WTC11 (cell line): Measurements from ENCODE around the gene LRRC3C. TPM values are rescaled to one million over a fixed set of nuclear protein-coding genes. Genes with fewer than 3 reads are reported as not detected.

Experiments used
- ATAC-seq: fragments of 200-7000 bp; cut with Tn5 transposase; 2 replicates; pipeline ENCODE4 v1.10.0; 2021; ENCODE audit warnings: mild to moderate bottlenecking, moderate library complexity
- CTCF ChIA-PET: fragments of 300-600 bp; sonication (Branson Sonifier 250); formaldehyde crosslinking; loops from one replicate; lab custom pipeline; 2021; ENCODE audit warnings: antibody characterized with exemption; lab: Charles Lee
- POLR2A ChIA-PET: fragments of 350-600 bp; sonication (Branson Sonifier 250); formaldehyde crosslinking; loops from one replicate; lab custom pipeline; 2021; ENCODE audit warnings: antibody characterized with exemption; lab: Charles Lee
- DNase-seq: peaks from one replicate; pipeline ENCODE4 v3.0.0; 2021; ENCODE audit warnings: low spot score
- H3K27ac Mint-ChIP-seq: 2 replicates; pipeline ENCODE4 v1.8.0; 2021; ENCODE audit warnings: mixed read lengths
- H3K27me3 Mint-ChIP-seq: 2 replicates; pipeline ENCODE4 v1.8.0; 2021; ENCODE audit warnings: low read depth, mild to moderate bottlenecking, moderate library complexity, mixed read lengths
- H3K36me3 Mint-ChIP-seq: 2 replicates; pipeline ENCODE4 v1.8.0; 2021; ENCODE audit warnings: mixed read lengths
- H3K4me1 Mint-ChIP-seq: 2 replicates; pipeline ENCODE4 v1.8.0; 2022; ENCODE audit warnings: mixed read lengths
- H3K4me3 Mint-ChIP-seq: 2 replicates; pipeline ENCODE4 v1.8.0; 2021; ENCODE audit warnings: mild to moderate bottlenecking, moderate library complexity, mixed read lengths
- H3K9me3 Mint-ChIP-seq: 2 replicates; pipeline ENCODE4 v1.8.0; 2021; ENCODE audit warnings: mixed read lengths
- EMX1 ChIP-seq: fragments of 250-450 bp; sonication (Bioruptor Pico); IDR thresholded peaks from 2 replicates; pipeline ENCODE4 v1.8.0; 2021; ENCODE audit warnings: mild to moderate bottlenecking
- ETV6 ChIP-seq: sonication (generic); formaldehyde crosslinking; IDR thresholded peaks from 2 replicates; pipeline ENCODE4 v1.8.1; 2022; ENCODE audit warnings: mild to moderate bottlenecking, missing genetic modification reagents
- NFE2L1 ChIP-seq: sonication (generic); formaldehyde crosslinking; IDR thresholded peaks from 2 replicates; pipeline ENCODE4 v1.8.1; 2023; ENCODE audit warnings: missing genetic modification reagents
- NFYB ChIP-seq: sonication (generic); formaldehyde crosslinking; conservative IDR thresholded peaks from 2 replicates; pipeline ENCODE4 v1.8.0; 2022; ENCODE audit warnings: low read depth, missing genetic modification reagents
- NR1H2 ChIP-seq: sonication (generic); formaldehyde crosslinking; IDR thresholded peaks from 2 replicates; pipeline ENCODE4 v1.9.0; 2021; ENCODE audit warnings: mild to moderate bottlenecking, moderate library complexity, missing genetic modification reagents
- NR2C2 ChIP-seq: sonication (generic); formaldehyde crosslinking; IDR thresholded peaks from 2 replicates; pipeline ENCODE4 v1.8.0; 2022; ENCODE audit warnings: mild to moderate bottlenecking, missing genetic modification reagents
- OVOL2 ChIP-seq: fragments of 250-450 bp; sonication (Bioruptor Pico); IDR thresholded peaks from 2 replicates; pipeline ENCODE4 v1.9.0; 2021; ENCODE audit warnings: mild to moderate bottlenecking, borderline replicate concordance
- ZNF121 ChIP-seq: sonication (generic); formaldehyde crosslinking; IDR thresholded peaks from 2 replicates; pipeline ENCODE4 v1.8.0; 2023; ENCODE audit warnings: missing genetic modification reagents
- ZNF138 ChIP-seq: sonication (generic); formaldehyde crosslinking; conservative IDR thresholded peaks from 2 replicates; pipeline ENCODE4 v1.8.1; 2022; ENCODE audit warnings: mild to moderate bottlenecking, moderate library complexity, missing genetic modification reagents
- ZNF263 ChIP-seq: sonication (generic); formaldehyde crosslinking; IDR thresholded peaks from 2 replicates; pipeline ENCODE4 v1.8.1; 2022; ENCODE audit warnings: low read depth, mild to moderate bottlenecking, moderate library complexity, missing genetic modification reagents
- ZNF671 ChIP-seq: fragments of 250-450 bp; sonication (Bioruptor Pico); IDR thresholded peaks from 2 replicates; pipeline ENCODE4 v1.8.0; 2021; ENCODE audit warnings: mild to moderate bottlenecking
- total RNA-seq: library from RNA; stranded (reverse); gene quantifications from 3 replicates; pipeline ENCODE4 v1.2.3, GENCODE V29; 2021
- TF ChIP-seq, protein P1 (sequence below): sonication (generic); formaldehyde crosslinking; IDR thresholded peaks from 2 replicates; pipeline ENCODE4 v1.8.0; 2023; ENCODE audit warnings: mild to moderate bottlenecking, missing genetic modification reagents
- TF ChIP-seq, protein P2 (sequence below): sonication (generic); formaldehyde crosslinking; IDR thresholded peaks from 2 replicates; pipeline ENCODE4 v1.8.0; 2022; ENCODE audit warnings: mild to moderate bottlenecking, missing genetic modification reagents
- TF ChIP-seq, protein P3 (sequence below): sonication (generic); formaldehyde crosslinking; IDR thresholded peaks from 2 replicates; pipeline ENCODE4 v1.8.1; 2023; ENCODE audit warnings: mild to moderate bottlenecking, missing genetic modification reagents, borderline replicate concordance
- TF ChIP-seq, protein P4 (sequence below): sonication (generic); formaldehyde crosslinking; IDR thresholded peaks from 2 replicates; pipeline ENCODE4 v1.8.1; 2023; ENCODE audit warnings: mild to moderate bottlenecking, missing genetic modification reagents
- TF ChIP-seq, protein P5 (sequence below): sonication (generic); formaldehyde crosslinking; IDR thresholded peaks from 2 replicates; pipeline ENCODE4 v1.8.0; 2022; ENCODE audit warnings: mild to moderate bottlenecking, missing genetic modification reagents
- TF ChIP-seq, protein P6 (sequence below): fragments of 250-450 bp; sonication (Bioruptor Pico); IDR thresholded peaks from 2 replicates; pipeline ENCODE4 v1.8.0; 2021; ENCODE audit warnings: mild to moderate bottlenecking
- TF ChIP-seq, protein P7 (sequence below): sonication (generic); formaldehyde crosslinking; IDR thresholded peaks from 2 replicates; pipeline ENCODE4 v1.8.1; 2022; ENCODE audit warnings: low read depth, mild to moderate bottlenecking, moderate library complexity, missing genetic modification reagents, borderline replicate concordance
- TF ChIP-seq, protein P8 (sequence below): sonication (generic); formaldehyde crosslinking; IDR thresholded peaks from 2 replicates; pipeline ENCODE4 v1.8.1; 2023; ENCODE audit warnings: mild to moderate bottlenecking, missing genetic modification reagents, moderate library complexity

The LRRC3C gene
- total RNA-seq, 1 experiment from 2014 or later: not detected

DNA sequence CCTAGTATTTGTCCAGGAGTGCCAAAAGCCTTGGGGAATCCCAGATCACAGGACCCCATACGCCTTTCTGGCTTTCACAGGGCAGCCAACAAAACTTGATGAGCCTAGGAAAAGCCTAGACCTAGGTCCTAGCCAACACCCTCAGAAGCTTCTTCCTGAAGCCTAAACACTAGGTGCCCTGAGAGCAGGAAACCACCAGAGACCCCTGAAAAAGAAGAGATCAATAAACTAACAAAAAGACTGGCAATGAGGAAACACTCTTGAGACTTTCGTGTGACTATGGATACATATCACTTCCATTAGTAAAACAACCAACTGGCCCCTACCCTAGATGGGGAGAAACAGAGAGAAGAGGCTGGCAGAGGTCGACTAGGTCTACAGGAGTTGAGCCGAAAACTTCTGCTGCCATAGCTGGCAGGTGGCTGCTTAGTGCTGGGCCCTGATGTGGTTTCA is 1.4 kb upstream of the LRRC3C start:
- CTCF ChIA-PET: interaction anchor here (1.0 to 2.4 kb wide), 2 partner anchors 33 to 54 kb away, joined by 4 to 8 read pairs; partner anchors contain the start of gene PSMD3
- Mint-ChIP-seq H3K9me3 (no peaks in the 10 kb centered on the region), H3K36me3 (peaks cover 13% of the 10 kb centered on the region), H3K27ac (no peak overlapping the region), H3K27me3 (peaks cover 4% of the 10 kb centered on the region; the same call in 1 of the 2 replicates), H3K4me3 (peak overlapping the region; percentile 82), H3K4me1 (peaks cover 38% of the 10 kb centered on the region)
- DNase-seq (no peak), ATAC-seq (no peak)
- TF ChIP-seq, protein P1, sequence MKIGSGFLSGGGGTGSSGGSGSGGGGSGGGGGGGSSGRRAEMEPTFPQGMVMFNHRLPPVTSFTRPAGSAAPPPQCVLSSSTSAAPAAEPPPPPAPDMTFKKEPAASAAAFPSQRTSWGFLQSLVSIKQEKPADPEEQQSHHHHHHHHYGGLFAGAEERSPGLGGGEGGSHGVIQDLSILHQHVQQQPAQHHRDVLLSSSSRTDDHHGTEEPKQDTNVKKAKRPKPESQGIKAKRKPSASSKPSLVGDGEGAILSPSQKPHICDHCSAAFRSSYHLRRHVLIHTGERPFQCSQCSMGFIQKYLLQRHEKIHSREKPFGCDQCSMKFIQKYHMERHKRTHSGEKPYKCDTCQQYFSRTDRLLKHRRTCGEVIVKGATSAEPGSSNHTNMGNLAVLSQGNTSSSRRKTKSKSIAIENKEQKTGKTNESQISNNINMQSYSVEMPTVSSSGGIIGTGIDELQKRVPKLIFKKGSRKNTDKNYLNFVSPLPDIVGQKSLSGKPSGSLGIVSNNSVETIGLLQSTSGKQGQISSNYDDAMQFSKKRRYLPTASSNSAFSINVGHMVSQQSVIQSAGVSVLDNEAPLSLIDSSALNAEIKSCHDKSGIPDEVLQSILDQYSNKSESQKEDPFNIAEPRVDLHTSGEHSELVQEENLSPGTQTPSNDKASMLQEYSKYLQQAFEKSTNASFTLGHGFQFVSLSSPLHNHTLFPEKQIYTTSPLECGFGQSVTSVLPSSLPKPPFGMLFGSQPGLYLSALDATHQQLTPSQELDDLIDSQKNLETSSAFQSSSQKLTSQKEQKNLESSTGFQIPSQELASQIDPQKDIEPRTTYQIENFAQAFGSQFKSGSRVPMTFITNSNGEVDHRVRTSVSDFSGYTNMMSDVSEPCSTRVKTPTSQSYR: no peak
- TF ChIP-seq, protein P2, sequence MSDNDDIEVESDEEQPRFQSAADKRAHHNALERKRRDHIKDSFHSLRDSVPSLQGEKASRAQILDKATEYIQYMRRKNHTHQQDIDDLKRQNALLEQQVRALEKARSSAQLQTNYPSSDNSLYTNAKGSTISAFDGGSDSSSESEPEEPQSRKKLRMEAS (CRISPR knock-in tag): no peak
- TF ChIP-seq EMX1 (CRISPR knock-in tag) (no peak), ETV6 (CRISPR knock-in tag) (no peak), NFE2L1 (CRISPR knock-in tag) (no peak), ZNF671 (CRISPR knock-in tag) (no peak)
- TF ChIP-seq, protein P3, sequence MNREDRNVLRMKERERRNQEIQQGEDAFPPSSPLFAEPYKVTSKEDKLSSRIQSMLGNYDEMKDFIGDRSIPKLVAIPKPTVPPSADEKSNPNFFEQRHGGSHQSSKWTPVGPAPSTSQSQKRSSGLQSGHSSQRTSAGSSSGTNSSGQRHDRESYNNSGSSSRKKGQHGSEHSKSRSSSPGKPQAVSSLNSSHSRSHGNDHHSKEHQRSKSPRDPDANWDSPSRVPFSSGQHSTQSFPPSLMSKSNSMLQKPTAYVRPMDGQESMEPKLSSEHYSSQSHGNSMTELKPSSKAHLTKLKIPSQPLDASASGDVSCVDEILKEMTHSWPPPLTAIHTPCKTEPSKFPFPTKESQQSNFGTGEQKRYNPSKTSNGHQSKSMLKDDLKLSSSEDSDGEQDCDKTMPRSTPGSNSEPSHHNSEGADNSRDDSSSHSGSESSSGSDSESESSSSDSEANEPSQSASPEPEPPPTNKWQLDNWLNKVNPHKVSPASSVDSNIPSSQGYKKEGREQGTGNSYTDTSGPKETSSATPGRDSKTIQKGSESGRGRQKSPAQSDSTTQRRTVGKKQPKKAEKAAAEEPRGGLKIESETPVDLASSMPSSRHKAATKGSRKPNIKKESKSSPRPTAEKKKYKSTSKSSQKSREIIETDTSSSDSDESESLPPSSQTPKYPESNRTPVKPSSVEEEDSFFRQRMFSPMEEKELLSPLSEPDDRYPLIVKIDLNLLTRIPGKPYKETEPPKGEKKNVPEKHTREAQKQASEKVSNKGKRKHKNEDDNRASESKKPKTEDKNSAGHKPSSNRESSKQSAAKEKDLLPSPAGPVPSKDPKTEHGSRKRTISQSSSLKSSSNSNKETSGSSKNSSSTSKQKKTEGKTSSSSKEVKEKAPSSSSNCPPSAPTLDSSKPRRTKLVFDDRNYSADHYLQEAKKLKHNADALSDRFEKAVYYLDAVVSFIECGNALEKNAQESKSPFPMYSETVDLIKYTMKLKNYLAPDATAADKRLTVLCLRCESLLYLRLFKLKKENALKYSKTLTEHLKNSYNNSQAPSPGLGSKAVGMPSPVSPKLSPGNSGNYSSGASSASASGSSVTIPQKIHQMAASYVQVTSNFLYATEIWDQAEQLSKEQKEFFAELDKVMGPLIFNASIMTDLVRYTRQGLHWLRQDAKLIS (CRISPR knock-in tag): no peak
- TF ChIP-seq, protein P4, sequence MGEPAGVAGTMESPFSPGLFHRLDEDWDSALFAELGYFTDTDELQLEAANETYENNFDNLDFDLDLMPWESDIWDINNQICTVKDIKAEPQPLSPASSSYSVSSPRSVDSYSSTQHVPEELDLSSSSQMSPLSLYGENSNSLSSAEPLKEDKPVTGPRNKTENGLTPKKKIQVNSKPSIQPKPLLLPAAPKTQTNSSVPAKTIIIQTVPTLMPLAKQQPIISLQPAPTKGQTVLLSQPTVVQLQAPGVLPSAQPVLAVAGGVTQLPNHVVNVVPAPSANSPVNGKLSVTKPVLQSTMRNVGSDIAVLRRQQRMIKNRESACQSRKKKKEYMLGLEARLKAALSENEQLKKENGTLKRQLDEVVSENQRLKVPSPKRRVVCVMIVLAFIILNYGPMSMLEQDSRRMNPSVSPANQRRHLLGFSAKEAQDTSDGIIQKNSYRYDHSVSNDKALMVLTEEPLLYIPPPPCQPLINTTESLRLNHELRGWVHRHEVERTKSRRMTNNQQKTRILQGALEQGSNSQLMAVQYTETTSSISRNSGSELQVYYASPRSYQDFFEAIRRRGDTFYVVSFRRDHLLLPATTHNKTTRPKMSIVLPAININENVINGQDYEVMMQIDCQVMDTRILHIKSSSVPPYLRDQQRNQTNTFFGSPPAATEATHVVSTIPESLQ: no peak
- POLR2A ChIA-PET: interaction anchor here (0.5 to 1.9 kb wide), 3 partner anchors 27 to 54 kb away, joined by 3 to 6 read pairs (median 4); partner anchors contain the start of gene PSMD3

DNA sequence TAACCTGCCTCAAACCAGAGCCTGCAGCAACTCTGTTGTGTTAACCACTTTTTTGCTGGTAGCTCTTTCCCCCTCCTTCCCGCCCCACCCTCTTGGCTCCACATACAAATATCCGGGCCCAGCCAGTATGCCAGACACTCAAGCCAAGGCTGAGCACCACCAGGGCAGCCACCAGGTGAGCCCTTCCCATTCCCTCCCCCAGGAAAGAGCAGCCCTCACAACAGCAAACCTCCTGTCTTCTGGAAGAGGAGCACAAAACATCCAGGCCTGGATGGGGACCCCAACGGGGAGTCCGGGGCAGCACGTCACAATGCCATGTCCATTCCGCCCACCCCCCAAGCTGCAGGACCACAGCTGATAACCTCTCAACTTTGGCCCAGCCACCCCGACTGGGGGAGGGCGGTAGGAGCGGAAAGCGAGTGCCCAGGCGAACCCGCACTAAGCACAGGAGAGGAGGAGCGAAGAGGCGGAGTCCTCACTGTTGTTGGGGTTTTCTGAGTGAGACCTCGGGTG is 888 bp upstream of the LRRC3C start:
- no peaks in the 10 kb centered on the region for H3K9me3 Mint-ChIP-seq
- ChIA-PET CTCF (interaction anchor here (1.0 to 2.4 kb wide), 5 partner anchors 15 to 91 kb away, joined by 3 to 8 read pairs (median 4); partner anchors contain the start of gene PSMD3), POLR2A (interaction anchor here (0.5 to 1.9 kb wide), 4 partner anchors 27 to 85 kb away, joined by 3 to 6 read pairs (median 4); partner anchors contain the start of gene PSMD3)
- DNase-seq (peak; percentile 58), ATAC-seq (peak; percentile 34)
- H3K27ac Mint-ChIP-seq: peak overlapping the region; percentile 41; the same call in 1 of the 2 replicates
- no peak for TF ChIP-seq OVOL2 (CRISPR knock-in tag)
- no peak for TF ChIP-seq ZNF263 (CRISPR knock-in tag)
- TF ChIP-seq NR2C2 (CRISPR knock-in tag): peak; percentile 68
- TF ChIP-seq NFYB (CRISPR knock-in tag): no peak
- TF ChIP-seq ZNF138 (CRISPR knock-in tag): no peak
- TF ChIP-seq, protein P5, sequence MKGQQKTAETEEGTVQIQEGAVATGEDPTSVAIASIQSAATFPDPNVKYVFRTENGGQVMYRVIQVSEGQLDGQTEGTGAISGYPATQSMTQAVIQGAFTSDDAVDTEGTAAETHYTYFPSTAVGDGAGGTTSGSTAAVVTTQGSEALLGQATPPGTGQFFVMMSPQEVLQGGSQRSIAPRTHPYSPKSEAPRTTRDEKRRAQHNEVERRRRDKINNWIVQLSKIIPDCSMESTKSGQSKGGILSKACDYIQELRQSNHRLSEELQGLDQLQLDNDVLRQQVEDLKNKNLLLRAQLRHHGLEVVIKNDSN (CRISPR knock-in tag): no peak
- TF ChIP-seq, protein P6, sequence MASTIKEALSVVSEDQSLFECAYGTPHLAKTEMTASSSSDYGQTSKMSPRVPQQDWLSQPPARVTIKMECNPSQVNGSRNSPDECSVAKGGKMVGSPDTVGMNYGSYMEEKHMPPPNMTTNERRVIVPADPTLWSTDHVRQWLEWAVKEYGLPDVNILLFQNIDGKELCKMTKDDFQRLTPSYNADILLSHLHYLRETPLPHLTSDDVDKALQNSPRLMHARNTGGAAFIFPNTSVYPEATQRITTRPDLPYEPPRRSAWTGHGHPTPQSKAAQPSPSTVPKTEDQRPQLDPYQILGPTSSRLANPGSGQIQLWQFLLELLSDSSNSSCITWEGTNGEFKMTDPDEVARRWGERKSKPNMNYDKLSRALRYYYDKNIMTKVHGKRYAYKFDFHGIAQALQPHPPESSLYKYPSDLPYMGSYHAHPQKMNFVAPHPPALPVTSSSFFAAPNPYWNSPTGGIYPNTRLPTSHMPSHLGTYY (CRISPR knock-in tag): no peak
- TF ChIP-seq, protein P7, sequence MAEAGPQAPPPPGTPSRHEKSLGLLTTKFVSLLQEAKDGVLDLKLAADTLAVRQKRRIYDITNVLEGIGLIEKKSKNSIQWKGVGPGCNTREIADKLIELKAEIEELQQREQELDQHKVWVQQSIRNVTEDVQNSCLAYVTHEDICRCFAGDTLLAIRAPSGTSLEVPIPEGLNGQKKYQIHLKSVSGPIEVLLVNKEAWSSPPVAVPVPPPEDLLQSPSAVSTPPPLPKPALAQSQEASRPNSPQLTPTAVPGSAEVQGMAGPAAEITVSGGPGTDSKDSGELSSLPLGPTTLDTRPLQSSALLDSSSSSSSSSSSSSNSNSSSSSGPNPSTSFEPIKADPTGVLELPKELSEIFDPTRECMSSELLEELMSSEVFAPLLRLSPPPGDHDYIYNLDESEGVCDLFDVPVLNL: 0 out of 2 replicates have a peak, but pooled peaks have one; percentile 34
- no peak for TF ChIP-seq ZNF121 (CRISPR knock-in tag)
- no peak for TF ChIP-seq NR1H2 (CRISPR knock-in tag)
- TF ChIP-seq, protein P8, sequence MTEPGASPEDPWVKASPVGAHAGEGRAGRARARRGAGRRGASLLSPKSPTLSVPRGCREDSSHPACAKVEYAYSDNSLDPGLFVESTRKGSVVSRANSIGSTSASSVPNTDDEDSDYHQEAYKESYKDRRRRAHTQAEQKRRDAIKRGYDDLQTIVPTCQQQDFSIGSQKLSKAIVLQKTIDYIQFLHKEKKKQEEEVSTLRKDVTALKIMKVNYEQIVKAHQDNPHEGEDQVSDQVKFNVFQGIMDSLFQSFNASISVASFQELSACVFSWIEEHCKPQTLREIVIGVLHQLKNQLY (CRISPR knock-in tag): no peak
- peaks cover 38% of the 10 kb centered on the region for H3K4me1 Mint-ChIP-seq
- H3K36me3 Mint-ChIP-seq: peaks cover 13% of the 10 kb centered on the region
- H3K4me3 Mint-ChIP-seq: peak overlapping the region; percentile 82
- peaks cover 4% of the 10 kb centered on the region; the same call in 1 of the 2 replicates for H3K27me3 Mint-ChIP-seq
